Neural cell (in vitro differentiated cells): ENCODE results near the gene FBXO24. TPM values are rescaled to one million over a fixed set of nuclear protein-coding genes. Genes with fewer than 3 reads are reported as not detected.
"Not testable (repeated sequence)": the region's sequence is repeated elsewhere in the genome, so short reads cannot be mapped to it uniquely, and the experiment has no call there.

Experiments
- H2AFZ ChIP-seq: fragments of 200-600, 300-800 bp; sonication (generic), shearing (Covaris generic); 2 replicates; pipeline ENCODE4 v1.6.0; 2014; ENCODE audit warnings: low read depth, mild to moderate bottlenecking, antibody characterized with exemption, low read length, moderate library complexity
- H3F3A ChIP-seq: fragments of 200-600 bp; shearing (Covaris generic); 2 replicates; pipeline ENCODE4 v1.6.1; 2016; ENCODE audit warnings: mild to moderate bottlenecking, moderate library complexity, mixed read lengths, antibody characterized with exemption, low read length; ENCODE audit not compliant: insufficient read depth, poor library complexity, severe bottlenecking
- H3K27ac ChIP-seq: fragments of 200-600, 300-800 bp; sonication (generic), shearing (Covaris generic); 2 replicates; pipeline ENCODE4 v1.5.1; 2014; ENCODE audit warnings: mild to moderate bottlenecking, low read length, moderate library complexity
- H3K27me3 ChIP-seq: fragments of 300-800, 200-600 bp; sonication (generic), shearing (Covaris generic); 2 replicates; pipeline ENCODE4 v1.6.0; 2014; ENCODE audit warnings: mild to moderate bottlenecking, low read depth, low read length, moderate library complexity; ENCODE audit not compliant: insufficient read depth
- H3K36me3 ChIP-seq: fragments of 300-800, 200-600 bp; sonication (generic), shearing (Covaris generic); 2 replicates; pipeline ENCODE4 v1.5.1; 2014; ENCODE audit warnings: mild to moderate bottlenecking, antibody characterized with exemption, low read length, moderate library complexity; ENCODE audit not compliant: insufficient read depth
- H3K4me2 ChIP-seq: fragments of 300-800, 200-600 bp; sonication (generic), shearing (Covaris generic); 2 replicates; pipeline ENCODE4 v1.6.0; 2014; ENCODE audit warnings: mild to moderate bottlenecking, low read length
- H3K4me3 ChIP-seq: fragments of 300-800, 200-600 bp; sonication (generic), shearing (Covaris generic); 2 replicates; pipeline ENCODE4 v1.5.1; 2014; ENCODE audit warnings: mild to moderate bottlenecking, low read length, moderate library complexity
- H3K79me2 ChIP-seq: fragments of 200-600 bp; shearing (Covaris generic); replicated peaks from 2 replicates; pipeline ENCODE4 v1.6.0; 2014; ENCODE audit warnings: mild to moderate bottlenecking, low read length, moderate library complexity; ENCODE audit not compliant: insufficient read depth
- H3K9ac ChIP-seq: fragments of 300-800, 200-600 bp; sonication (generic), shearing (Covaris generic); 2 replicates; pipeline ENCODE4 v1.6.1; 2016; ENCODE audit warnings: mild to moderate bottlenecking, low read length, mixed read lengths
- H3K9me2 ChIP-seq: fragments of 200-600 bp; shearing (Covaris generic); 2 replicates; pipeline ENCODE4 v1.6.1; 2016; ENCODE audit warnings: mild to moderate bottlenecking, low read length, mixed read lengths; ENCODE audit not compliant: insufficient read depth
- H3K9me3 ChIP-seq: fragments of 200-600, 300-800 bp; sonication (generic), shearing (Covaris generic); 2 replicates; pipeline ENCODE4 v1.6.1; 2016; ENCODE audit warnings: mild to moderate bottlenecking, mixed run types, low read length, moderate library complexity, mixed read lengths
- H4K20me1 ChIP-seq: fragments of 200-600 bp; shearing (Covaris generic); 2 replicates; pipeline ENCODE4 v1.6.1; 2016; ENCODE audit warnings: mild to moderate bottlenecking, mixed run types; ENCODE audit not compliant: insufficient read depth
- CTCF ChIP-seq: fragments of 450-650 bp; IDR thresholded peaks from 2 replicates; pipeline ENCODE4 v1.5.1; 2014; ENCODE audit warnings: antibody characterized with exemption, mild to moderate bottlenecking, moderate library complexity; ENCODE audit not compliant: poor library complexity, severe bottlenecking
- EP300 ChIP-seq: fragments of 450-650 bp; conservative IDR thresholded peaks from 2 replicates; pipeline ENCODE4 v1.6.1; 2014; ENCODE audit warnings: antibody characterized with exemption, mild to moderate bottlenecking, moderate library complexity; ENCODE audit not compliant: poor library complexity, severe bottlenecking
- EZH2 ChIP-seq: fragments of 200-600, 300-800 bp; shearing (Covaris generic), sonication (generic); IDR thresholded peaks from 2 replicates; pipeline ENCODE4 v1.6.1; 2014; ENCODE audit warnings: antibody characterized with exemption, low read length, borderline replicate concordance, mild to moderate bottlenecking; ENCODE audit not compliant: insufficient read depth, poor library complexity, severe bottlenecking
- MXI1 ChIP-seq: fragments of 450-650 bp; conservative IDR thresholded peaks from 2 replicates; pipeline ENCODE4 v1.6.1; 2014; ENCODE audit warnings: antibody characterized with exemption, mild to moderate bottlenecking; ENCODE audit not compliant: poor library complexity, severe bottlenecking
- POLR2AphosphoS5 ChIP-seq: IDR thresholded peaks from 2 replicates; pipeline ENCODE4 v1.6.1; 2012
- RAD21 ChIP-seq: fragments of 450-650 bp; conservative IDR thresholded peaks from 2 replicates; pipeline ENCODE4 v1.6.1; 2014; ENCODE audit warnings: antibody characterized with exemption, mild to moderate bottlenecking, moderate library complexity
- REST ChIP-seq: IDR thresholded peaks from 2 replicates; pipeline ENCODE4 v1.6.1; 2012; ENCODE audit warnings: borderline replicate concordance
- SMC3 ChIP-seq: fragments of 450-650 bp; conservative IDR thresholded peaks from 2 replicates; pipeline ENCODE4 v1.6.1; 2014; ENCODE audit warnings: antibody characterized with exemption, mild to moderate bottlenecking, moderate library complexity; ENCODE audit not compliant: poor library complexity
- TAF1 ChIP-seq: IDR thresholded peaks from 2 replicates; pipeline ENCODE4 v1.6.1; 2012; ENCODE audit warnings: low read depth
- polyA minus RNA-seq: library from RNA; depleted of rRNA, polyadenylated mRNA; stranded (reverse); fragments of >200 nt; gene quantifications from 2 replicates; pipeline ENCODE4 v1.2.3, GENCODE V29; 2014
- polyA plus RNA-seq: library from polyadenylated mRNA; depleted of rRNA; stranded (reverse); fragments of >200 nt; gene quantifications from 2 replicates; pipeline ENCODE4 v1.2.3, GENCODE V29; 2014

FBXO24 gene
- polyA plus RNA-seq (0.52 and 1.5 TPM in 2 replicates), polyA minus RNA-seq (0.69 and 0.73 TPM in 2 replicates)

GRCh38 chr7:100586266-100587025, at the start of gene FBXO24:
Gene FBXO24 (plus strand): TSS chr7:100586328. CDS start chr7:100586626, 298 bp downstream.
- no peaks in the 10 kb centered on the region for H3K9me2 ChIP-seq
- TF ChIP-seq SMC3 (no peak), MXI1 (peak; percentile 0), EZH2 (no peak), TAF1 (no peak), RAD21 (peak; percentile 31), POLR2AphosphoS5 (peak; percentile 60), REST (peak; percentile 5), CTCF (peak; percentile 59)
- H3K9ac ChIP-seq = peak within 1 kb of the TSS; percentile 96
- no peaks in the 10 kb centered on the region for H3K9me3 ChIP-seq
- H3K27me3 ChIP-seq = no peaks in the 10 kb centered on the region
- no peaks in the 10 kb centered on the region for H4K20me1 ChIP-seq
- H3K36me3 ChIP-seq = no peaks in the 10 kb centered on the region
- peak within 1 kb of the TSS; percentile 85 for H3K27ac ChIP-seq
- no peaks in the 10 kb centered on the region for H3F3A ChIP-seq
- peak within 1 kb of the TSS; percentile 99 for H3K4me3 ChIP-seq
- H3K79me2 ChIP-seq = peaks cover 17% of the 10 kb centered on the region
- peak within 1 kb of the TSS; percentile 94 for H3K4me2 ChIP-seq
- H2AFZ ChIP-seq = peak within 1 kb of the TSS; percentile 48

GRCh38 chr7:100536695-100537094, 49.4 kb upstream of the FBXO24 start:
- H3K79me2 ChIP-seq, H3K4me3 ChIP-seq, H3F3A ChIP-seq, H3K9me3 ChIP-seq, H3K27ac ChIP-seq, H3K4me2 ChIP-seq, H4K20me1 ChIP-seq, H3K9ac ChIP-seq, H3K36me3 ChIP-seq, H3K27me3 ChIP-seq, H3K9me2 ChIP-seq, H2AFZ ChIP-seq: not testable (repeated sequence)

GRCh38 chr7:100538348-100538653, 47.8 kb upstream of the FBXO24 start:
- TF ChIP-seq TAF1 = no peak
- TF ChIP-seq REST = no peak
- TF ChIP-seq SMC3 = no peak
- no peak for TF ChIP-seq EZH2
- TF ChIP-seq CTCF = no peak
- TF ChIP-seq RAD21 = no peak
- TF ChIP-seq MXI1 = no peak
- no peak for TF ChIP-seq EP300
- TF ChIP-seq POLR2AphosphoS5 = no peak
- no peak overlapping the region for H3K9ac ChIP-seq

More at GRCh38 chr7:100538348-100538653, 47.8 kb upstream of the FBXO24 start:
- Histone ChIP-seq H3K27me3 (no peaks in the 10 kb centered on the region), H3F3A (no peaks in the 10 kb centered on the region), H3K9me2 (no peaks in the 10 kb centered on the region), H4K20me1 (no peaks in the 10 kb centered on the region), H3K9me3 (no peaks in the 10 kb centered on the region), H3K36me3 (no peaks in the 10 kb centered on the region), H3K79me2 (peaks cover 7% of the 10 kb centered on the region), H3K4me3 (peak overlapping the region; percentile 80), H3K4me2 (no peak overlapping the region), H2AFZ (no peak overlapping the region), H3K27ac (no peak overlapping the region)
